LNCAP (cell line): ENCODE results near the gene DHX32.

Experiments used
- CTCF ChIP-seq: fragments of 450-650 bp; IDR thresholded peaks from 2 replicates; pipeline ENCODE4 v1.5.1; 2017; ENCODE audit warnings: mild to moderate bottlenecking

Gene DHX32

GRCh38 chr10:125871338-125871737, 9.8 kb downstream of the DHX32 start:
- no peak for TF ChIP-seq CTCF

- peak; percentile 95 for TF ChIP-seq CTCF
Observed at GRCh38 chr10:125868372-125868975, 12.6 kb downstream of the DHX32 start.

- no peak for TF ChIP-seq CTCF
Observed at GRCh38 chr10:125866421-125867029, 14.6 kb downstream of the DHX32 start.

- no peak for TF ChIP-seq CTCF
Observed at GRCh38 chr10:125865120-125865519, 16.0 kb downstream of the DHX32 start.

- TF ChIP-seq CTCF, result no peak
Observed at GRCh38 chr10:125859128-125859817, 21.8 kb downstream of the DHX32 start.

- TF ChIP-seq CTCF, result no peak
Observed at GRCh38 chr10:125857185-125857760, 23.8 kb downstream of the DHX32 start.

GRCh38 chr10:125852487-125852886, 28.6 kb downstream of the DHX32 start:
- TF ChIP-seq CTCF, result no peak
